GM21526 (cell line): ENCODE measurements around the gene HPSE2.
"Not testable (repeated sequence)": the region's sequence is repeated elsewhere in the genome, so short reads cannot be mapped to it uniquely, and the experiment has no call there.

Source experiments
- ATAC-seq: cut with Tn5 transposase; IDR thresholded peaks from one replicate; pipeline ENCODE4 v1.9.1; 2021; ENCODE audit warnings: moderate library complexity; ENCODE audit not compliant: unreplicated experiment, low FRiP score

Gene HPSE2

DNA sequence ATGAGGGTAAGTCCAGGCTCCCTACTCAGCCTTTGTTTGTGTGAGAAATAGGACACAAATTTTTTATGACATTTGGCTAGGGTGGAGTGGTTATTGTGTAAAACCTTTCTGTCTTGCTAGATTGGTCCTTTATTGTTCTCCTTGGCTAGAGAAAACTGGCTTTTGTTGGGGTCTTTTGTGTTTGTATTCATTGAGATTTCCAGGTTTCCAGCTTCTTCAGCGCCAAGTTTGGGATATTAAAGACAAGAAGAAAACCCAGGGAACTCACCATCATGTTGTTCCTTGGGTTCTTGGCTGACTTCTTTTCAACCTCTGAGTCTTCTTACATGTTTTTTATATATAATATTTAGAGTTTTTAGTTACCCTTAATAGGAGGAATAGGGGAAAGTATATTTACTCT, 310.0 kb downstream of the HPSE2 start:
- no peak for ATAC-seq

DNA sequence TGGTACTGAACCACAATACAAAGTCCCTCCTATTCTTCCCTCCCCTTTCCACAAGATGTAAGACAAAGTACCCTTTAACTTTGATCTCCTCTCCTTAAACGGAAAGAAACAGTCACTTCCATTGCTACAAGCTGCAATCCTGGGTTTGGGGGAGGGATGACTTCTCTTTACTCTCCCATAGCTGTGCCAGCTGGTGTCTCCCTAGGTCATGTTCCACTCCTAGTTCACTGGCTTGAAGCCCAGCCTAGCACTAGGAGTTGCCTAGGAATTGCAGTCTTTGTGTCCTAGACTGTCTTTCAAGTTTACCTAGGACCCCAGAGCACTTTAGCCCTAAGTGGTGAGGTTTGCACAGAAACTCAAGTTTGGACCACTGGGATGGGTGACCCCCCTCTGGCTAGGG, 311.1 kb downstream of the HPSE2 start:
- ATAC-seq: no peak

GRCh38 chr10:98921316-98921715, 314.3 kb downstream of the HPSE2 start:
- no peak for ATAC-seq

GRCh38 chr10:98920807-98921206, 314.8 kb downstream of the HPSE2 start:
- no peak for ATAC-seq

DNA sequence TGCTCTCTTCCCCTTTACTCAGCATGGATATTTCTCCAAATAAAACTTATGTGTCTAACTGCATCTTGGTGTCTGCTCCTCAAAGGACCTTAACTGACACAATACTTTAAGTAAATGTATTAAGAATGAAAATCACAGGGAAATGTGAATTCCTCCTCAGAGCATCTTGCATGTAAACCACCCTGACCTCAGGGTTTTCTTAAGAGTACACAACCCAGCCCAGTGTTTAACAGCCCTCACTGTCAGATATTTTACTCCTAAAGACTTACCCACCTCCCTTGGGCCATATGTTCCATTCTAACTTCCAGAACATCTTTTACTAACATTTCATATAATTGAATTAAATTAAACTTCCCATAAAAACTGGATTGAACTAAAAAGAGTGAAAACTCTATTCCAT, 315.3 kb downstream of the HPSE2 start:
- no peak for ATAC-seq

- ATAC-seq: no peak
These were observed 315.8 kb downstream of the HPSE2 start for GRCh38 chr10:98919899-98920298.

GRCh38 chr10:98917828-98918227, 317.8 kb downstream of the HPSE2 start:
- ATAC-seq: no peak

- ATAC-seq: no peak
These were observed 319.0 kb downstream of the HPSE2 start for GRCh38 chr10:98916526-98917125.

DNA sequence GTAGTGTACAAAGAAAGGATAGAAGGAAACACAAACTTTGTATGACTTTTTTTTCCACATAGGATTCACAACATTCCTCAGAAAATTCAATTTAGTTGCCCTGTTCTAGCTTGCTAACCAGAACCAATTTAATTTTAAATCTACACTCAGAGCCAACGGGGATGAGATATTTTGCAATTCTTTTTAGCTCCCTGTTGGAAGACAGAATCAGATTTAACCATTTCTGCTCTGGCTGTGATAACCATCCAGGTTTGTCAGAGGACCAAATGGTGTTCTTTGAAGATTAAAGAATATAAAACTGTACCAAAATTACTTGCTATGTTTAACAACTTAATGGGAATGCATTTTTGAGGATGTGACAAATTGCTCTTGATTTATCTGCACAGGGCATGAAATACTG, 319.7 kb downstream of the HPSE2 start:
- no peak for ATAC-seq

DNA sequence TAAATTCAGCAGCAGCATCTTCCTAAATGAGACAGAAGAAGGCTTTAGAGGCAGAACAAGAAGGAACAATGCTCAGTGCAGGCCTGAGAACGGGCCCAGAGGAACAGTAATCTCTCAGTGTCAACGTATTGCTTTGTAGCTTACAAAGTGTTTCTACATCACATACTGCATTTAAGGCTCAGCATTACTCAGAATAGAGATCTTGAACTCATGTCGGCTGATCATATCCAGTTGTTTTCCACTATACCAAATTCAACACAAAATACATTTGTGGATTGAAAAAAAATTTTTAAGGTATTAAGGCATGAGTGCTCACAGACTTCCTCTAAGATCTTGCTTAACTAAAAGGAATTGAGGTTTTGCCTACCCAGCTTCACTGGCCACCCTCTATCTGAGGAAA, 325.1 kb downstream of the HPSE2 start:
- no peak for ATAC-seq

GRCh38 chr10:98910048-98910447, 325.6 kb downstream of the HPSE2 start:
- no peak for ATAC-seq

GRCh38 chr10:98908868-98909267, 326.8 kb downstream of the HPSE2 start:
- no peak for ATAC-seq

DNA sequence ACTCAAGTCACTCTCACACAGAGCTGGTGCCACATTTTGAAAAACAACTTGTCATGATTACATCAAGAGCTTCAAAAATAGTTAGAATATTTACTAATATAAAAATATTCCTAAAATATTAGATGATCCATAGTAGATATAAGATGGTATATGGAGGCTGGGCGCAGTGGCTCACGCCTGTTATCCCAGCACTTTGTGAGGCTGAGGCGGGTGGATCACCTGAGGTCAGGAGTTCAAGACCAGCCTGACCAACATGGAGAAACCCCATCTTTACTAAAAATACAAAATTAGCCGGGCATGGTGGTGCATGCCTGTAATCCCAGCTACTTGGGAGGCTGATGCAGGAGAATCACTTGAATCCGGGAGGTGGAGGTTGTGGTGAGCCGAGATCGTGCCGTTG, 327.4 kb downstream of the HPSE2 start:
- not testable (repeated sequence) for ATAC-seq

GRCh38 chr10:98901441-98902110, 334.1 kb downstream of the HPSE2 start:
- no peak for ATAC-seq

DNA sequence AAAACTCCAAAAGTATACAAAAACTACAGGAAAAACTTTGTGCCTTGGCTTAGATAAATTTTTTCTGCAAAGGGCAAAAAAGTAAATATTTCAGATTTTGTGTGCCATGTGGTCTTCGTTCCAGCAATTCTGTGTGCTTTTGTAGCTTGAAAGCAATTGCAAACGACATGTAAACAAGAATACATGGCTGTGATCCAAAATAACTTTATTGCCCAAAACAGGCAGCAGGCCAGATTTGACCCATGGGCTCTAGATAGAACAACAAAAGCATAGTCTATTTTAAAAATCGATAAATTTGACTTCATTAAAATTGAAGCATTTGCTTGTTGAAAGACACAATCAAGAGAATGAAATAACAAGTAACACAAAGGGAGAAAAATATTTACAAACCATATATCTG, 336.6 kb downstream of the HPSE2 start:
- ATAC-seq: no peak

DNA sequence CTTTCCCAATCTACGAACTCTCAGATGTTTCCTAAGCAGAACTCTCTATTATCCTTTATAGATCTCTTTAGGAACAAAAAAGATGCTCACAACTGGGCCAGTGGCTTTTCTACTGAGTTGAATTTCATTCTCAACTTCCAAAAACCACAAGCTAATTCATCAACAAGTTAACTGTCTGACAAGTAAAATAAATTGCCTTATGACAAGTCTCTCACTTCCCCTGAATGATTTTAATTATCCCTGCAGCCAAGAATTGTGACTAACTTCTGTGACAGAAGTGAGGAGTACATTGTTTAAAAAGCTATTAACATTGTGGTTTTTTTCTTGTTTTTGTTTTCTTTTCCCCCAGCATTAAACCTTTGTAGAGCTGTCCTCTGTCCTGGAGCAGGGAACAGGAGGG, 343.1 kb downstream of the HPSE2 start:
- no peak for ATAC-seq

DNA sequence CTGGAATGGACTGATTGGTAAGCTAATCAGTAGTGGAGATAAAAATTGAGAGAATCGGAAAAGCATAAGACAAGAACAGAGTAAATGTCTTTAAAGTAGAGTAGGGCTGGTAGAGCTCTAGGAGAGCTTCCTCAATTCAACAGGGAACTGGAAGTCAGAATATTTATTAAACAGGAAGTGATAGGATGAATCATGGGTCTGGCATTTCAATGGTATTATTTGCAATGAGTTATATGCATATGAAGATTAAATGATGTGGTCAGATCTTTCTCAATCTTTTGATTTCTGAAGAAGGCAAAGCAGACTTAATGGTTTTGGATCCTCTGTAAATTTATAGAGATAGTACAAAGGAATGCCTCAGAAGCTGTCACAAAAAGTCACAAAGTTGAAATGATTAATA, 349.0 kb downstream of the HPSE2 start:
- ATAC-seq: no peak

- ATAC-seq: no peak
These were observed 350.3 kb downstream of the HPSE2 start for GRCh38 chr10:98885378-98885777.

- ATAC-seq: no peak
These were observed 353.9 kb downstream of the HPSE2 start for GRCh38 chr10:98881789-98882188.

GRCh38 chr10:98880971-98881370, 354.7 kb downstream of the HPSE2 start:
- ATAC-seq: no peak

- no peak for ATAC-seq
These were observed 356.7 kb downstream of the HPSE2 start for GRCh38 chr10:98878921-98879320.

- ATAC-seq: no peak
These were observed 357.2 kb downstream of the HPSE2 start for GRCh38 chr10:98878418-98878817.

GRCh38 chr10:98861962-98862361, 373.7 kb downstream of the HPSE2 start:
- no peak for ATAC-seq
